DMS114 treated with DMSO at 0.1 percent for 48 hours (cell line): ENCODE measurements around the gene PXYLP1.

Source experiments
- DNase-seq: peaks from one replicate; lab custom pipeline; 2025; ENCODE audit not compliant: unreplicated experiment; lab: John Stamatoyannopoulos, UW

The PXYLP1 gene

GRCh38 chr3:141271279-141272030 is 39.8 kb downstream of the PXYLP1 start:
- DNase-seq = no peak

GRCh38 chr3:141272906-141273662 is 41.5 kb downstream of the PXYLP1 start:
- DNase-seq = no peak

- no peak for DNase-seq
These were observed 42.2 kb downstream of the PXYLP1 start for GRCh38 chr3:141273700-141274410.

- no peak for DNase-seq
These were observed 42.9 kb downstream of the PXYLP1 start for GRCh38 chr3:141274411-141275031.

- no peak for DNase-seq
These were observed 43.4 kb downstream of the PXYLP1 start for GRCh38 chr3:141275032-141275422.

GRCh38 chr3:141275511-141275910 is 43.9 kb downstream of the PXYLP1 start:
- DNase-seq = no peak

GRCh38 chr3:141275973-141276372 is 44.3 kb downstream of the PXYLP1 start:
- DNase-seq = no peak

- DNase-seq = no peak
These were observed 44.8 kb downstream of the PXYLP1 start for GRCh38 chr3:141276398-141276797.

- no peak for DNase-seq
These were observed 45.8 kb downstream of the PXYLP1 start for GRCh38 chr3:141277451-141277850.

GRCh38 chr3:141278196-141279076 is 46.8 kb downstream of the PXYLP1 start:
- DNase-seq = no peak

GRCh38 chr3:141279077-141279967 is 47.7 kb downstream of the PXYLP1 start:
- DNase-seq = no peak

GRCh38 chr3:141280086-141280485 is 48.5 kb downstream of the PXYLP1 start:
- no peak for DNase-seq

- no peak for DNase-seq
These were observed 49.1 kb downstream of the PXYLP1 start for GRCh38 chr3:141280690-141281089.

- DNase-seq = no peak
These were observed 53.9 kb downstream of the PXYLP1 start for GRCh38 chr3:141285570-141285969.

GRCh38 chr3:141286856-141287255 is 55.2 kb downstream of the PXYLP1 start:
- DNase-seq = no peak

- DNase-seq = no peak
These were observed 55.7 kb downstream of the PXYLP1 start for GRCh38 chr3:141287326-141287725.

- no peak for DNase-seq
These were observed 56.8 kb downstream of the PXYLP1 start for GRCh38 chr3:141288336-141288990.

- DNase-seq = no peak
These were observed 57.7 kb downstream of the PXYLP1 start for GRCh38 chr3:141289228-141289772.
